Nephron progenitor cell (in vitro differentiated cells): ENCODE measurements around the gene MED15.

Source experiments
- DNase-seq: peaks from one replicate; pipeline ENCODE4 v3.0.0; 2021
- H3K27ac Mint-ChIP-seq: 2 replicates; pipeline ENCODE4 v1.8.0; 2021; ENCODE audit warnings: mild to moderate bottlenecking, moderate library complexity, mixed read lengths
- H3K27me3 Mint-ChIP-seq: 2 replicates; pipeline ENCODE4 v1.8.0; 2021; ENCODE audit warnings: mild to moderate bottlenecking, low read depth, mixed read lengths; ENCODE audit not compliant: poor library complexity
- H3K36me3 Mint-ChIP-seq: 2 replicates; pipeline ENCODE4 v1.8.0; 2021; ENCODE audit warnings: low read depth, mixed read lengths
- H3K4me1 Mint-ChIP-seq: 2 replicates; pipeline ENCODE4 v1.8.0; 2021; ENCODE audit warnings: mixed read lengths
- H3K4me3 Mint-ChIP-seq: 2 replicates; pipeline ENCODE4 v1.8.0; 2021; ENCODE audit warnings: mild to moderate bottlenecking, moderate library complexity, mixed read lengths
- H3K9me3 Mint-ChIP-seq: 2 replicates; pipeline ENCODE4 v1.8.0; 2021; ENCODE audit warnings: mild to moderate bottlenecking, moderate library complexity, mixed read lengths
- CTCF ChIP-seq: fragments of 200-600 bp; sonication (generic); IDR thresholded peaks from 2 replicates; pipeline ENCODE4 v1.5.0; 2021; ENCODE audit warnings: antibody characterized with exemption

MED15 gene

GRCh38 chr22:20559174-20559760 lies 51.9 kb downstream of the MED15 start:
- H3K27me3 Mint-ChIP-seq = peaks cover 4% of the 10 kb centered on the region
- no peak overlapping the region for H3K27ac Mint-ChIP-seq
- peaks cover 5% of the 10 kb centered on the region for H3K4me1 Mint-ChIP-seq
- H3K36me3 Mint-ChIP-seq = peaks cover 72% of the 10 kb centered on the region
- DNase-seq = no peak
- no peak overlapping the region for H3K4me3 Mint-ChIP-seq
- H3K9me3 Mint-ChIP-seq = peaks cover 24% of the 10 kb centered on the region
- no peak for TF ChIP-seq CTCF

- Mint-ChIP-seq H3K4me3 (no peak overlapping the region), H3K9me3 (peaks cover 24% of the 10 kb centered on the region), H3K36me3 (peaks cover 79% of the 10 kb centered on the region)
Observed at GRCh38 chr22:20560716-20561115, 53.3 kb downstream of the MED15 start.

GRCh38 chr22:20561882-20562281 lies 54.5 kb downstream of the MED15 start:
- no peak for DNase-seq
- peaks cover 24% of the 10 kb centered on the region for H3K9me3 Mint-ChIP-seq
- no peak overlapping the region for H3K27ac Mint-ChIP-seq
- H3K4me1 Mint-ChIP-seq = peaks cover 5% of the 10 kb centered on the region
- no peak overlapping the region for H3K4me3 Mint-ChIP-seq
- peaks cover 74% of the 10 kb centered on the region for H3K36me3 Mint-ChIP-seq
- H3K27me3 Mint-ChIP-seq = peaks cover 4% of the 10 kb centered on the region
- no peak for TF ChIP-seq CTCF

More at GRCh38 chr22:20560716-20561115, 53.3 kb downstream of the MED15 start:
- Mint-ChIP-seq H3K27me3 (peaks cover 4% of the 10 kb centered on the region), H3K4me1 (peaks cover 5% of the 10 kb centered on the region), H3K27ac (no peak overlapping the region)
- no peak for TF ChIP-seq CTCF
- DNase-seq = no peak

- Mint-ChIP-seq H3K4me1 (no peaks in the 10 kb centered on the region), H3K36me3 (peaks cover 74% of the 10 kb centered on the region), H3K9me3 (peaks cover 24% of the 10 kb centered on the region), H3K27me3 (no peaks in the 10 kb centered on the region), H3K27ac (no peak overlapping the region), H3K4me3 (no peak overlapping the region)
- TF ChIP-seq CTCF = no peak
- no peak for DNase-seq
Observed at GRCh38 chr22:20562607-20563465, 55.4 kb downstream of the MED15 start.

- Mint-ChIP-seq H3K27me3 (no peaks in the 10 kb centered on the region), H3K9me3 (peaks cover 19% of the 10 kb centered on the region), H3K36me3 (peaks cover 70% of the 10 kb centered on the region), H3K4me1 (no peaks in the 10 kb centered on the region), H3K4me3 (no peak overlapping the region), H3K27ac (no peak overlapping the region)
- DNase-seq = no peak
- no peak for TF ChIP-seq CTCF
Observed at GRCh38 chr22:20563466-20563906, 56.1 kb downstream of the MED15 start.
